ENCODE data around the gene PTPN14. TPM values are rescaled to one million over a fixed set of nuclear protein-coding genes. Genes with fewer than 3 reads are reported as not detected.

PTPN14 gene
- total RNA-seq, 1 experiment from 2014 or later = 76.4 TPM

DNA sequence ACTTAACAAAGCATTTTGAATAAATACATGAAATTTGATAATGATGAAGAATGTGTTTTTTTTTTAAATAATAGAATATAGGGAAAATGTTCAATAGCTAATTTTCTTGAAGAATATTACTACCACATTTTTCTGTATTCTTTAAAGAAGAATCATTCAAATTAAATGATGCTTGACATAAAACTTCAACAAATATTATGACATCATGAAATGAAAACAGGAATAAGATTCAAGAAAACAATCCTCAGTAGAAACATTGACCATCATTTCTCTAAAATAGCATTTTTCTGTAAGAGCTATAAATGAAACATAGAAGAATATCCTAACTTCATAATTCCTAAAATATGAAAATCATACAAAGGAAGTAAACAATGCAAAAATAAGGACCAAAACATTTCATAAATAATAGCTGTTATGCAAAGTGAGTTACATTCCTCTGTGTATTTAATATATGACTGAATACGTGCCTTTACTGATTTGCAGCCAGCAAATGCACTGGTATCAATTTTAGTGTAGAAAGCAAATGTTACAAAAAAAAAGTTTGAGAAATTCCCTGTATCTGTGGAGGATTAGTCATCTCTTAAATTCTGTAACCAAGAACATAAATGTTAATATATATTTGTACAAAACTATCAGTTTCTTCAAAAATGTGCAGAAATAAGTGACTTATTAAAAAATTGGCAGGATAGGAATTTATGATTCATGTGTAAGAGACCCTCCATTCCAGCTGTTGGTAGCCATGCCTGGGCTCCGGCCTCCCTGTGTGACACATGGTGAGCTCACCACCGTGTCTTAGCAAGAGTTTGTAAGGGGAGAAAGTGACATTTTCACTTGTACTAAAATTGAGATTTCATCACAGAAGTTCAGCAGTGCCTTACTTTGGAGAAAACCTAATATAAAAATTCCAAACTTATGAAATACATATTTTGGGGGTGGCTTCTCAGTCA, 15.0 kb upstream of the PTPN14 start:
- Histone ChIP-seq H3K4me1 (ENCODE audit: insufficient read depth, low read length) (no peaks in the 10 kb centered on the region), H4K8ac (replicated peaks; ENCODE audit: insufficient read length, low read depth, low read length) (no peak overlapping the region), H3K56ac (ENCODE audit: insufficient read length, low read depth, low read length) (no peak overlapping the region), H3K9ac (ENCODE audit: extremely low read depth, insufficient read length, low read length) (no peak overlapping the region), H3K79me2 (ENCODE audit: insufficient read depth, low read length) (no peaks in the 10 kb centered on the region), H2BK20ac (ENCODE audit: low read depth, low read length, poor library complexity, severe bottlenecking) (no peak overlapping the region), H2BK120ac (ENCODE audit: low read depth, low read length, poor library complexity, severe bottlenecking) (no peak overlapping the region), H3K23me2 (ENCODE audit: insufficient read length, low read depth, low read length, poor library complexity, severe bottlenecking) (no peaks in the 10 kb centered on the region), H3T11ph (ENCODE audit: low read length) (no peak overlapping the region), H3K9me3 (ENCODE audit: control insufficient read depth, low read depth, low read length) (no peaks in the 10 kb centered on the region), H3K79me1 (ENCODE audit: insufficient read depth, low read depth, low read length, poor library complexity, severe bottlenecking) (no peaks in the 10 kb centered on the region), H3K4ac (ENCODE audit: low read depth, low read length) (no peak overlapping the region), H4K91ac (ENCODE audit: insufficient read length, low read depth, low read length) (no peak overlapping the region), H3K23ac (ENCODE audit: insufficient read length, low read depth, low read length) (no peak overlapping the region), H3K18ac (ENCODE audit: insufficient read length, low read depth, low read length) (no peak overlapping the region), H2AK5ac (ENCODE audit: insufficient read length, low read length) (no peak overlapping the region), H4K5ac (ENCODE audit: insufficient read length, low read depth, low read length) (no peak overlapping the region), H3K27ac (ENCODE audit: insufficient read length, low read depth, low read length) (no peak overlapping the region), H2BK15ac (ENCODE audit: low read depth, low read length) (no peak overlapping the region), H3K14ac (ENCODE audit: insufficient read depth, low read length) (no peak overlapping the region), H3K27me3 (ENCODE audit: insufficient read depth, low read length) (no peaks in the 10 kb centered on the region), H2BK5ac (ENCODE audit: insufficient read length, low read length) (no peak overlapping the region), H3K4me2 (ENCODE audit: insufficient read depth, insufficient read length, low read length) (no peak overlapping the region), H4K20me1 (ENCODE audit: control insufficient read depth, insufficient read depth, insufficient read length) (no peaks in the 10 kb centered on the region), H2BK12ac (ENCODE audit: insufficient read length, low read depth, low read length) (no peak overlapping the region), H2AFZ (ENCODE audit: low read length) (no peak overlapping the region)
- TF ChIP-seq, protein P1, sequence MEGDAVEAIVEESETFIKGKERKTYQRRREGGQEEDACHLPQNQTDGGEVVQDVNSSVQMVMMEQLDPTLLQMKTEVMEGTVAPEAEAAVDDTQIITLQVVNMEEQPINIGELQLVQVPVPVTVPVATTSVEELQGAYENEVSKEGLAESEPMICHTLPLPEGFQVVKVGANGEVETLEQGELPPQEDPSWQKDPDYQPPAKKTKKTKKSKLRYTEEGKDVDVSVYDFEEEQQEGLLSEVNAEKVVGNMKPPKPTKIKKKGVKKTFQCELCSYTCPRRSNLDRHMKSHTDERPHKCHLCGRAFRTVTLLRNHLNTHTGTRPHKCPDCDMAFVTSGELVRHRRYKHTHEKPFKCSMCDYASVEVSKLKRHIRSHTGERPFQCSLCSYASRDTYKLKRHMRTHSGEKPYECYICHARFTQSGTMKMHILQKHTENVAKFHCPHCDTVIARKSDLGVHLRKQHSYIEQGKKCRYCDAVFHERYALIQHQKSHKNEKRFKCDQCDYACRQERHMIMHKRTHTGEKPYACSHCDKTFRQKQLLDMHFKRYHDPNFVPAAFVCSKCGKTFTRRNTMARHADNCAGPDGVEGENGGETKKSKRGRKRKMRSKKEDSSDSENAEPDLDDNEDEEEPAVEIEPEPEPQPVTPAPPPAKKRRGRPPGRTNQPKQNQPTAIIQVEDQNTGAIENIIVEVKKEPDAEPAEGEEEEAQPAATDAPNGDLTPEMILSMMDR (conservative IDR thresholded peaks at IDR 0.05) = no peak
- Mint-ChIP-seq H3K27me3 (ENCODE audit: low read depth) (no peaks in the 10 kb centered on the region), H3K4me1 (no peaks in the 10 kb centered on the region), H3K9me3 (no peaks in the 10 kb centered on the region), H3K4me3 (no peak overlapping the region), H3K27ac (no peak overlapping the region), H3K36me3 (ENCODE audit: insufficient read depth in 1 of 3, low read depth in 3 of 3) (no peaks in the 10 kb centered on the region)
- no CpG with 5 or more reads among the region's 3 CpGs for WGBS (ENCODE audit: extremely low coverage, insufficient read length, low lambda C conversion rate)
- DNase-seq = no peak
